IMR-90 (cell line): ENCODE data around the gene PM20D2. TPM values are rescaled to one million over a fixed set of nuclear protein-coding genes. Genes with fewer than 3 reads are reported as not detected.

Experiments
- ATAC-seq: fragments of 200-7000 bp; cut with Tn5 transposase; 2 replicates; pipeline ENCODE4 v1.9.1; 2020; ENCODE audit warnings: low read depth, mild to moderate bottlenecking, moderate library complexity
- BruUV-seq: library from RNA; stranded (reverse); fragments of 400-500 nt; replicated peaks from 2 replicates; lab custom pipeline; 2021; lab: Mats Ljungman, UMichigan
- CTCF ChIA-PET: fragments of 300-600 bp; formaldehyde crosslinking; extraction: SDS; loops from one replicate; lab custom pipeline; 2021; ENCODE audit warnings: antibody characterized with exemption; lab: Yijun Ruan, JAX
- POLR2A ChIA-PET: fragments of 300-600 bp; sonication (Branson Sonifier 250); formaldehyde crosslinking; loops from one replicate; lab custom pipeline; 2022; ENCODE audit warnings: antibody characterized with exemption; ENCODE audit not compliant: unreplicated experiment; lab: Charles Lee
- DNase-seq: peaks from one replicate; pipeline ENCODE4 v3.0.0; 2013
- H2AFZ ChIP-seq: replicated peaks from 2 replicates; pipeline ENCODE3; 2013; ENCODE audit warnings: low read length, mild to moderate bottlenecking; ENCODE audit not compliant: poor library complexity
- H2AK5ac ChIP-seq: 2 replicates; pipeline ENCODE4 v1.6.1; 2013; ENCODE audit warnings: low read depth, low read length, inconsistent platforms
- H2AK9ac ChIP-seq: replicated peaks from 2 replicates; pipeline ENCODE3; 2013; ENCODE audit warnings: mild to moderate bottlenecking, low read depth, low read length, moderate library complexity; ENCODE audit not compliant: poor library complexity
- H2BK120ac ChIP-seq: 2 replicates; pipeline ENCODE4 v1.6.1; 2013; ENCODE audit warnings: low read depth, low read length, inconsistent platforms
- H2BK15ac ChIP-seq: 3 replicates; pipeline ENCODE4 v1.6.1; 2013; ENCODE audit warnings: low read depth, low read length, inconsistent platforms
- H2BK20ac ChIP-seq: 2 replicates; pipeline ENCODE4 v1.6.1; 2013; ENCODE audit warnings: low read depth, mild to moderate bottlenecking, inconsistent platforms, low read length, moderate library complexity
- H2BK5ac ChIP-seq: 2 replicates; pipeline ENCODE4 v1.6.1; 2013; ENCODE audit warnings: mild to moderate bottlenecking, low read depth, low read length, inconsistent platforms; ENCODE audit not compliant: poor library complexity, severe bottlenecking
- H3K14ac ChIP-seq: replicated peaks from 2 replicates; pipeline ENCODE4 v1.6.1; 2013; ENCODE audit warnings: low read depth, low read length, inconsistent platforms
- H3K18ac ChIP-seq: 2 replicates; pipeline ENCODE4 v1.6.1; 2013; ENCODE audit warnings: low read depth, low read length, control low read depth
- H3K23ac ChIP-seq: 2 replicates; pipeline ENCODE4 v1.6.1; 2013; ENCODE audit warnings: low read depth, low read length, inconsistent platforms
- H3K27ac ChIP-seq: 2 replicates; pipeline ENCODE4 v1.5.1; 2013; ENCODE audit warnings: mild to moderate bottlenecking, control low read depth, low read length; ENCODE audit not compliant: insufficient read depth
- H3K27me3 ChIP-seq: 2 replicates; pipeline ENCODE4 v1.6.1; 2013; ENCODE audit warnings: low read length; ENCODE audit not compliant: control insufficient read depth, insufficient read depth
- H3K36me3 ChIP-seq: 2 replicates; pipeline ENCODE4 v1.6.1; 2013; ENCODE audit warnings: low read length, mixed read lengths; ENCODE audit not compliant: control insufficient read depth, insufficient read depth
- H3K4ac ChIP-seq: 2 replicates; pipeline ENCODE4 v1.6.1; 2013; ENCODE audit warnings: low read depth, low read length, inconsistent platforms
- H3K4me1 ChIP-seq: 2 replicates; pipeline ENCODE4 v1.6.1; 2013; ENCODE audit warnings: low read length, mixed read lengths; ENCODE audit not compliant: control insufficient read depth, insufficient read depth
- H3K4me2 ChIP-seq: 2 replicates; pipeline ENCODE4 v1.6.1; 2013; ENCODE audit warnings: low read depth, mild to moderate bottlenecking, control low read depth, low read length, moderate library complexity
- H3K4me3 ChIP-seq: 2 replicates; pipeline ENCODE4 v1.5.1; 2013; ENCODE audit warnings: low read depth, mild to moderate bottlenecking, control low read depth, low read length, moderate library complexity; ENCODE audit not compliant: insufficient read depth
- H3K56ac ChIP-seq: 2 replicates; pipeline ENCODE4 v1.6.1; 2013; ENCODE audit warnings: low read length, inconsistent platforms; ENCODE audit not compliant: insufficient read depth; ENCODE audit errors: extremely low read depth
- H3K79me1 ChIP-seq, 2 experiments: 2 replicates each; pipeline ENCODE4 v1.6.1; 2013; ENCODE audit warnings: low read length in 2 of 2, inconsistent platforms in 1 of 2, low read depth in 1 of 2
- H3K9ac ChIP-seq: 2 replicates; pipeline ENCODE4 v1.6.1; 2013; ENCODE audit warnings: low read depth, low read length, control low read depth
- H3K9me1 ChIP-seq: 2 replicates; pipeline ENCODE4 v1.6.1; 2013; ENCODE audit warnings: low read length, inconsistent platforms; ENCODE audit not compliant: insufficient read depth
- H3K9me3 ChIP-seq: 2 replicates; pipeline ENCODE4 v1.6.1; 2013; ENCODE audit warnings: low read length; ENCODE audit not compliant: control insufficient read depth, insufficient read depth
- H4K20me1 ChIP-seq: 2 replicates; pipeline ENCODE4 v1.6.1; 2013; ENCODE audit warnings: low read length, inconsistent platforms; ENCODE audit not compliant: insufficient read depth
- H4K5ac ChIP-seq: 2 replicates; pipeline ENCODE4 v1.6.1; 2013; ENCODE audit warnings: mild to moderate bottlenecking, low read depth, low read length, control low read depth
- H4K8ac ChIP-seq, 2 experiments: 2 replicates each; pipeline ENCODE4 v1.6.1; 2013; ENCODE audit warnings: low read depth in 2 of 2, low read length in 2 of 2, control low read depth in 1 of 2, inconsistent platforms in 1 of 2
- H4K91ac ChIP-seq: 2 replicates; pipeline ENCODE4 v1.6.1; 2013; ENCODE audit warnings: low read depth, low read length, inconsistent platforms; ENCODE audit not compliant: insufficient read depth
- MAFK ChIP-seq: IDR thresholded peaks from 2 replicates; pipeline ENCODE4 v1.6.1; 2012; ENCODE audit warnings: low read depth, low read length, improper control_type of control experiment
- MXI1 ChIP-seq: IDR thresholded peaks from 2 replicates; pipeline ENCODE4 v1.6.1; 2012; ENCODE audit warnings: low read depth, mild to moderate bottlenecking, low read length, moderate library complexity, borderline replicate concordance
- RCOR1 ChIP-seq: IDR thresholded peaks from 2 replicates; pipeline ENCODE4 v1.6.1; 2012; ENCODE audit warnings: mild to moderate bottlenecking, low read length, improper control_type of control experiment; ENCODE audit not compliant: insufficient replicate concordance
- SMC3 ChIP-seq: fragments of 150-350 bp; IDR thresholded peaks from 2 replicates; pipeline ENCODE4 v1.6.1; 2016; ENCODE audit warnings: low read depth, mild to moderate bottlenecking, antibody characterized with exemption, low read length, moderate library complexity
- WGBS, 2 experiments: methylation state at CpG; one replicate each; pipeline versions ENCODE4 v1.1.5 to v1.1.7; 2013; ENCODE audit warnings: missing lambda C conversion rate in 2 of 2; ENCODE audit not compliant: insufficient read length in 1 of 2; ENCODE audit errors: extremely low coverage in 2 of 2; 5-methylcytosine and 5-hydroxymethylcytosine counted together
- dilution Hi-C: fragments of 300-500 bp; cut with HindIII; formaldehyde crosslinking; loops from one replicate; pipeline ENCODE4 v1.14.3; 2018; ENCODE audit warnings: low sequenced_read_pairs; ENCODE audit not compliant: unreplicated experiment
- in situ Hi-C: fragments of 300-500 bp; cut with MboI; formaldehyde crosslinking; loops from 3 replicates; pipeline ENCODE4 v1.14.3; 2019; ENCODE audit warnings: low sequenced_read_pairs, inconsistent platforms, mixed read lengths
- intact Hi-C: fragments of 100-400 bp; cut with micrococcal nuclease; formaldehyde crosslinking; loops from 2 replicates; pipeline ENCODE4 v1.10.0; 2022
- polyA plus RNA-seq, 3 experiments: library from polyadenylated mRNA; depleted of rRNA; stranded (reverse); fragments of >200 nt; gene quantifications; 2 replicates each; pipeline ENCODE4 v1.2.3, GENCODE V29; 2012; ENCODE audit warnings: low replicate concordance in 1 of 3
- total RNA-seq: library from RNA; depleted of rRNA; stranded (reverse); fragments of >200 nt; gene quantifications from 2 replicates; pipeline ENCODE4 v1.2.3, GENCODE V29; 2012

The PM20D2 gene
- total and polyA plus RNA-seq, 2 of the 4 experiments (the other 2 are of a cell fraction), result 6.0 to 6.5 TPM

GRCh38 chr6:89121934-89122333 lies 23.9 kb upstream of the PM20D2 start:
- no peaks in the 10 kb centered on the region for H4K20me1 ChIP-seq
- H2AK5ac ChIP-seq, result no peak overlapping the region
- no peak overlapping the region for H2BK20ac ChIP-seq
- no peaks in the 10 kb centered on the region for H3K9me3 ChIP-seq
- ChIA-PET CTCF (interaction anchor here (1.1 to 1.3 kb wide), 4 partner anchors 13 to 176 kb away, joined by 3 to 5 read pairs (median 4); partner anchors contain the start of gene PNRC1), POLR2A (no interaction called here)
- no peak overlapping the region for H2BK5ac ChIP-seq
- no peak overlapping the region for H4K8ac ChIP-seq
- H3K4ac ChIP-seq, result no peak overlapping the region
- no peak overlapping the region for H3K9ac ChIP-seq
- H3K79me1 ChIP-seq, result no peaks in the 10 kb centered on the region
- H4K5ac ChIP-seq, result no peak overlapping the region
- H3K14ac ChIP-seq, result no peak overlapping the region
- H3K4me1 ChIP-seq, result no peaks in the 10 kb centered on the region
- dilution Hi-C loops (no loop called here), in situ Hi-C loops (loop anchor here (10.0 kb wide), 1 partner anchor 123 kb away; no protein-coding TSS in a partner anchor), intact Hi-C loops (loop anchor here (1.0 kb wide), 3 partner anchors 120 to 247 kb away; no protein-coding TSS in a partner anchor)
- H3K4me2 ChIP-seq, result no peak overlapping the region
- no peak overlapping the region for H3K4me3 ChIP-seq
- no peak overlapping the region for H3K27ac ChIP-seq
- H3K27me3 ChIP-seq, result peaks cover 11% of the 10 kb centered on the region
- TF ChIP-seq RCOR1 (no peak), MAFK (peak; percentile 95), SMC3 (no peak), MXI1 (no peak)
- H2BK120ac ChIP-seq, result no peak overlapping the region
- H4K91ac ChIP-seq, result no peak overlapping the region
- no peak overlapping the region for H2BK15ac ChIP-seq
- no peaks in the 10 kb centered on the region for H3K36me3 ChIP-seq
- H3K23ac ChIP-seq, result no peak overlapping the region
- H3K18ac ChIP-seq, result no peak overlapping the region
- H3K56ac ChIP-seq, result no peak overlapping the region
- no peak overlapping the region for H2AK9ac ChIP-seq
- BruUV-seq, result no TSS peak
- DNase-seq (no peak), ATAC-seq (no peak)
- no peak overlapping the region for H2AFZ ChIP-seq
- H3K9me1 ChIP-seq, result no peaks in the 10 kb centered on the region
- no CpG with 5 or more reads among the region's 1 CpG for WGBS, 2 experiments
